NB4 (cell line): Measurements from ENCODE around the gene GARNL3.

Source experiments
- CTCF ChIP-seq: IDR thresholded peaks from one replicate; pipeline ENCODE4 v1.5.1; 2012; ENCODE audit warnings: low read depth, low read length
- MYC ChIP-seq: IDR thresholded peaks from 2 replicates; pipeline ENCODE4 v1.6.1; 2011; ENCODE audit warnings: low read depth, low read length
- POLR2A ChIP-seq: IDR thresholded peaks from 2 replicates; pipeline ENCODE4 v1.6.1; 2011; ENCODE audit warnings: mild to moderate bottlenecking; ENCODE audit not compliant: insufficient read length; ENCODE audit errors: extremely low read depth

- TF ChIP-seq CTCF (no peak), POLR2A (no peak), MYC (no peak)
These were observed 142.9 kb downstream of the GARNL3 start for GRCh38 chr9:127407492-127407843.
